ENCODE data around the gene LAMB4.

The LAMB4 gene

GRCh38 chr7:108114117-108114841 is 15.9 kb downstream of the LAMB4 start:
- peak; percentile 89 for TF ChIP-seq CTCF (IDR thresholded peaks at IDR 0.05; ENCODE audit: insufficient read depth, low read depth, low read length, missing control alignments)
- DNase-seq (ENCODE audit: low read depth): peak; percentile 66
- H3K4me3 ChIP-seq (ENCODE audit: low read length): no peak overlapping the region

GRCh38 chr7:108112683-108113082 is 17.5 kb downstream of the LAMB4 start:
- no peak for DNase-seq (ENCODE audit: low read depth)
- H3K4me3 ChIP-seq (ENCODE audit: low read length): no peak overlapping the region
- TF ChIP-seq CTCF (IDR thresholded peaks at IDR 0.05; ENCODE audit: insufficient read depth, low read depth, low read length, missing control alignments): no peak

DNA sequence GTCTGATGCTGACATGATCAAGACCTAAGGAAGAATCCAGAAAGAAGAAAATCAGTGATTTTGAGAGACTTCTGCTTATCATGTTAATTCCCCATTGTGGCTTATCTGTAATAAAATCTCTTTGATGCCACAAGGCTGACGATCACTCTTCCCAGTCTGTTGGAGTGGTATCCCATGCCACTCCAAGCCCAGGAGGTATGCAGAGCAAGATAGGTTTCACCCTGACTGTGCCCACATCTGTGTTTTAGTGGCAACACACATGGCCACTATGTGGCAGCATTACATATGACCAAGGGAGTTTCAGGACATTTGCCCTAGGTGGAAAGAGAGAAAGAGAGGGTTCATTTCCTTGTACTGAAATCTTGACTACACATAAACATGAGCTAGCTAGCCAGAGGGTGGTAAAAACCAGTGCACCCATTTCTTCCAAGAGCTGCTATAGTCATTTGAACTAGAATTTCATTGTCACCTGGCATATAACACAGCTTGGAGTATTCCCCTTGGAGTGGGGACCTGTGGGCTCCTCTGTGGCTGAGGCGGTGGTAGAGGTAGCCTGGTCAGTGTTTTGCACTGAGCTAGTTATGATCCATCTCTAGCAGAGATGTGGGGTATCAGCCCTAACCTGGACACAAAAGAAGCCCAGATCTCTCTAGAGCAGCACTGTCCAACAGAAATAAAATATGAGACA is 20.8 kb downstream of the LAMB4 start:
- H3K4me3 ChIP-seq (ENCODE audit: low read length): no peak overlapping the region
- peak; percentile 65 for TF ChIP-seq CTCF (IDR thresholded peaks at IDR 0.05; ENCODE audit: insufficient read depth, low read depth, low read length, missing control alignments)
- DNase-seq (ENCODE audit: low read depth): peak; percentile 42

GRCh38 chr7:108108131-108108530 is 22.0 kb downstream of the LAMB4 start:
- no peak for TF ChIP-seq CTCF (IDR thresholded peaks at IDR 0.05; ENCODE audit: insufficient read depth, low read depth, low read length, missing control alignments)
- no peak overlapping the region for H3K4me3 ChIP-seq (ENCODE audit: low read length)
- DNase-seq (ENCODE audit: low read depth): no peak

DNA sequence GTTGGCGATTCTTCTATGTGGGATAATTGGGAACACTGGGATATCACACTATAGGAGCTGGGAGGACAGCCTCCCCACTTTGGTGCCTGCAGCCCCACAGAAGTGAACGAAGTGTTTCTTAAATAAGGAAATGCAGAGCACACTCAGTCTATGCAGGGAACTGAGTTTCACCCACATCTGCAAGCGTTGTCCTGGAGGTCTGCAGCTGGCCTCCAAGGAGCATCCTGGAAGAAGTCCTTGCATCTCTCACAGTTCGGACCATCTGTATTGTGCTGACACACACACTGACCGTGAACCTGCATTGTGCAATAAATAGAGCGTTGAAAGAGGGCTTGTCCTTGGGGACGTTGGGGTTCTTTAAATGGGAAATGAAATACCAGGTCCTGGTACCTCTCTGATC is 25.8 kb downstream of the LAMB4 start:
- no peak overlapping the region for H3K4me3 ChIP-seq (ENCODE audit: low read length)
- no peak for TF ChIP-seq CTCF (IDR thresholded peaks at IDR 0.05; ENCODE audit: insufficient read depth, low read depth, low read length, missing control alignments)
- no peak for DNase-seq (ENCODE audit: low read depth)

DNA sequence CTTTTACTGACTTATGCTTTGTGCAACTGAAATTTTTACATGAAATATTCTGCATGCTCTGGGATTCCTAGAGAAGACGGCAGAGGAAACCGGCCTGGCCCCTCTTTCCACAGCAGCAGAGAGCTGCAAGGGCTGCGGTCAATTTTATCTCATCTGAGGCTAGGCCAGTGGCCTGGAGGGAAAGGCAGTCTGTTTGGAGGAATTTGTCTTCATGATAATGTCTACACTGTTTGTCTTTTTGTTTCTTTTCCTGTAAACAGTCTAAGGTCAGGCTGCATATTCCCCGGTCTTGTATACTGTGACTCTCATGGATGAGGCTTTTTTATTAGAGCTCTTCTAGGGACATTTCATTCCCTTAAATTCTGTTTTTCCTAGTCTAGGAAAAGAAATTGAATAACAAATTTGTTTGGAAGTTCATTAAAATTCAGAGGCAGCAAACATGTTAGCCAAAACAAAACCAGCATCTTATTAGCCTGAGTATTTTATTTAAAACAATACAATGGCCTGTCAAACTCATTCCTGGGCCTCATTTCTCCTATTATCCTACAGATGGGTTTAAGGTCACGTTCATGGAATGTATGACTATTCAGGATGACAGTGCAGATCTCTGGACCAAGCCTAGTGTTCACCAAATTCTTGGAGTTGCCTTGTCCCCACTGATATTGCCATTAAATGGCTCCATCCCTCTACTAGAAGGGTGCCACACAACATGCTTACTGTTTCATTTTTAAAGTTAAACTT is 26.4 kb downstream of the LAMB4 start:
- TF ChIP-seq CTCF (IDR thresholded peaks at IDR 0.05; ENCODE audit: insufficient read depth, low read depth, low read length, missing control alignments): no peak
- no peak for DNase-seq (ENCODE audit: low read depth)
- no peak overlapping the region for H3K4me3 ChIP-seq (ENCODE audit: low read length)

Data from epithelial cell of esophagus (primary cell).